ENCODE data around the gene JAZF1.
A peak's percentile ranks its signal among the peaks of the same experiment; 100 is the strongest.

JAZF1 gene

DNA sequence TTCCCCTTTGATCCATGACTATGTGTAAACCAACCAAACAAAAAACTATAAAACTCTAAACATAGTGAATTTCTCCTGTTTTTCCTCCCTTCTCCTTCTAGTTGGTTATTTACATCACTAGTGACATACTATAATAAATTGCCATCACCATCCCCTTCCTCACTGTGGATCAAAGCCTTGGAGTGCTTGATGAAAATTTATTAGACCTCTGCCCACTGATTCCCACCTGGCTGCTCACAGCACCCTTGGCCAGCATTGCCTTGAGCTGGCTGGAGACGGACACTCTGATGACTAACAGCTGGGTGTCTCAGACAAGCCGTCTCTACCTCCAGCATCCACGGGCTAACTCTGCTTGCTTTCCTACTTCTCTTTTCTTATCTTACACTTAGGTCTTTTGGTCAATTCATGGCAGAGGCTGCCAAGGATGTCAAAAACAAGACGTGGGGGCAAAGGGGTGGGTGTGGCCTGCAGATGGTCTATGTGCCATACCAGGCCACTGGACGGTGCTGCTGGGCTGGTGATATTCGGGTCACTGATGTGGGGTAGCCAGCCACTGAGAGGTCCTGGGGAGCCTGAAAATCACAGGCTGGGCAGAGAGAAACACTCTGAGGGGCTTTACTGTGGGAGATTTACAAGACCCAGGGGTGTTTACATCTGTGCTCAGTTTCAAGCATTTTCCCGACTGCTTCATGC lies 232.9 kb downstream of the JAZF1 start:
- DNase-seq (ENCODE audit: low read depth) = peak; percentile 21
- TF ChIP-seq, protein P1, sequence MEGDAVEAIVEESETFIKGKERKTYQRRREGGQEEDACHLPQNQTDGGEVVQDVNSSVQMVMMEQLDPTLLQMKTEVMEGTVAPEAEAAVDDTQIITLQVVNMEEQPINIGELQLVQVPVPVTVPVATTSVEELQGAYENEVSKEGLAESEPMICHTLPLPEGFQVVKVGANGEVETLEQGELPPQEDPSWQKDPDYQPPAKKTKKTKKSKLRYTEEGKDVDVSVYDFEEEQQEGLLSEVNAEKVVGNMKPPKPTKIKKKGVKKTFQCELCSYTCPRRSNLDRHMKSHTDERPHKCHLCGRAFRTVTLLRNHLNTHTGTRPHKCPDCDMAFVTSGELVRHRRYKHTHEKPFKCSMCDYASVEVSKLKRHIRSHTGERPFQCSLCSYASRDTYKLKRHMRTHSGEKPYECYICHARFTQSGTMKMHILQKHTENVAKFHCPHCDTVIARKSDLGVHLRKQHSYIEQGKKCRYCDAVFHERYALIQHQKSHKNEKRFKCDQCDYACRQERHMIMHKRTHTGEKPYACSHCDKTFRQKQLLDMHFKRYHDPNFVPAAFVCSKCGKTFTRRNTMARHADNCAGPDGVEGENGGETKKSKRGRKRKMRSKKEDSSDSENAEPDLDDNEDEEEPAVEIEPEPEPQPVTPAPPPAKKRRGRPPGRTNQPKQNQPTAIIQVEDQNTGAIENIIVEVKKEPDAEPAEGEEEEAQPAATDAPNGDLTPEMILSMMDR (IDR thresholded peaks at IDR 0.05; ENCODE audit: low read length, missing control alignments) = no peak
- no peak overlapping the region for H3K4me3 ChIP-seq (replicated peaks; ENCODE audit: low read depth, low read length)

DNA sequence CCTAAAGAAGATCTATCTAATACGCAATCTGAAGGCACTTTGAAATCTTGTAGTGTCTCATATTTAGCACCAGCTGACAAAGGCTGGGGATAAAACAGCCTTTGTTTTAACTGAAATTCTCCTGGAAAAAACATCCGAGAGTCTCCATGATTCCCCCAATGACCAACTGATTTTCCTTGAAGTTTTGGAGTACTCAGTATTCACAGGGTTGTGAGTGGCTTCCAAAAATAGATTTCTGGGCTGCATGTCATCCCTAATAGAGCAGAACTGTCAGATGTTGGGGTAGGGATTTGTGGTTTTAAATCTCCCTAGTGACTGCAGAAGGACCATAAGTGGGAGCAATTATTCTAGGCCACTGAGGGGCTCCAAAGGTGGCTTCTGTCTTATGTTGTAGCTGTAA lies 234.2 kb downstream of the JAZF1 start:
- H3K4me3 ChIP-seq (replicated peaks; ENCODE audit: low read depth, low read length) = no peak overlapping the region
- DNase-seq (ENCODE audit: low read depth) = no peak
- TF ChIP-seq, protein P1 (IDR thresholded peaks at IDR 0.05; ENCODE audit: low read length, missing control alignments) = no peak

DNA sequence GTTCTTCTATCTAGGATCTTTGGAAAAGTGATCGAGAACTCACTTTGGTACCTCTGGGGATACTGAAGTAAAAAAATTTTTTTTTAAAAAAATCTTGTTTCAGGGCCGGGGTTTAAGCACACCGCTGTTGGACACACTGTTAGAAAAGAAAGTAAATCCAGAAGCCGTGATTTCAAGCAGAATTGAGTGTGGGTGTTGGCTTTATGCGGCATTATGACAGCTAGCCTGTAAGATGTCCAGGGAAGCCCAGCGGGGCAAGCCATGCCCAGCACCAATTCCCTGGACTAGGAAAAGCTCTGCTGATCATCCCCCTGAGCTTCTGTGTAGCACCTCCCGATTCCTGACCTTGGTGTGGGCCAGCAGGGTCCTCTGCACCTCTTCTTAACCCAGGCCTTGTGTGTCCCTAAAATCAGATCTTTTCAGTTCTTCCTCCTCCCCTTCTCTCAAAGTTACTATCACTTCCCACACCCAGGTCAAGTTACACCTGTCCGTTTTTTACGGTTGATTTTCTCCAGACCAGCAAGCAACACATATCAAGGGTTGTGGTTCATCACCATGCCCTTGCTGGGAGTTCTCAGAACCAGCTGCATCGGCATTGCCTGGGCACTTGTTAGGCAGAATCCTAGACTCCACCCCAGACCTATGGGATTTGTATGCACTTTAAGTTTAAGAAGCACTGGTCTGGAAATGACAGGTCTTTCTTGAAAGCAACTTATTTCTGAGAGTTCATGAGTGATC lies 235.4 kb downstream of the JAZF1 start:
- no peak for DNase-seq (ENCODE audit: low read depth)
- TF ChIP-seq, protein P1 (IDR thresholded peaks at IDR 0.05; ENCODE audit: low read length, missing control alignments) = no peak
- no peak overlapping the region for H3K4me3 ChIP-seq (replicated peaks; ENCODE audit: low read depth, low read length)

DNA sequence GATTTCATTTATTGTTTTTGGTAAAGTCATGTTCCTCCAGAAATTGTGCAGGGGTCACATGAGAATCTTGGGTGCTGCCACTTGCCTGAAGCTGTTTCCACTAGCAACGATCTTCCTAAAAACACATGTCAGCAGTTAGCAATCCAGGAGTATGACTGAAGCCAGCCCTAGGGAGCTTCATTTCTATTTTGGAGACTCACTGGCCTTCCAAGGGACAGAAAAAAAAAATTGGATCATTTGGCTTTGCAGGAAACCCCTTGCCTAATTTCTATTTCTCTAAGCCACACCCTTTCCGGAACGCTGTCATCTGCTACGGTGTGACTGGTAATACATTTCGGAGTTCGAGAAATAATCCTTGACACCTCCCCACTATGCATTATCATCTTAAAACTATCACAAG lies 236.0 kb downstream of the JAZF1 start:
- no peak overlapping the region for H3K4me3 ChIP-seq (replicated peaks; ENCODE audit: low read depth, low read length)
- TF ChIP-seq, protein P1 (IDR thresholded peaks at IDR 0.05; ENCODE audit: low read length, missing control alignments) = no peak
- DNase-seq (ENCODE audit: low read depth) = no peak

DNA sequence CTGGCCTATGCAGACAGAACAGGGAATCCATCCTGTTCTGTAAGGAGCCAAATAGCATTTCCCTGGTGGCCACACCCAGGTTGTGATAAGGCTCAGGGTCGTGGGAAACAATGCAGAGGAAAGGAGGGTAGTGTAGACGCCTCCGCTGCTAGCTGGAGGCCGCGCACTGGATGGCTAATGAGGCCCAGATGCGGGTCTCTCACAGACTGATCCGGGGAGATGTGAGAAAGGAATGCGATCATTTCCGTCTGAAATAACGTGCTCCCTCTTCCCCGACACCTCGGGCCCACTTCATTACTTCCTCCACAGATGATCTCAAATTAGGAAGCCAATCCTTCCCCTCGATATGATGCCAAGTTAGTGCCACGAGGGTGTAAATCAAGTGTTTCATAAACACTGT lies 237.4 kb downstream of the JAZF1 start:
- TF ChIP-seq, protein P1 (IDR thresholded peaks at IDR 0.05; ENCODE audit: low read length, missing control alignments) = no peak
- no peak for DNase-seq (ENCODE audit: low read depth)

DNA sequence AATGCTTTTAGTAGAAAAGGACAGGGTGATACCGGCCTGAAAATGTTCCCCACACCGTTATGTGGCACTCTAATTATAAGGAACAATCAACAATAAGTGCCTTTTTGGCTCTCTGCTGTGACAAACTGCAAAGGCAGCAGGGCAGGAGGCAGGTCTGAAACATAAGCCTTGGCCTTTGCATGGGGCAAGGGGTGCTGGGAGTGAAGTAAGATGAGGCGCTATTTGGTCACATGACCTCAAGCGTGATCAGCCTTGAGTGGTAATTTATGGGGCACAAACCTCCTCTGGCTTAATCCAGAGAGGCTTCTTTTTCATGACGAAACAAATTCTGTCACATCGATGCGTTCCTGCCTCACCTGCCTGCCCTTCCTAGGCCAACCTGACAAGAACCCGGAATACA lies 237.9 kb downstream of the JAZF1 start:
- no peak for DNase-seq (ENCODE audit: low read depth)
- TF ChIP-seq, protein P1 (IDR thresholded peaks at IDR 0.05; ENCODE audit: low read length, missing control alignments) = no peak
- H3K4me3 ChIP-seq (replicated peaks; ENCODE audit: low read depth, low read length) = no peak overlapping the region

More for the DNA sequence above, 237.4 kb downstream of the JAZF1 start:
- H3K4me3 ChIP-seq (replicated peaks; ENCODE audit: low read depth, low read length) = no peak overlapping the region
